Right cardiac atrium (tissue), 5 donors: ENCODE results near the gene TSPAN3. TPM values are rescaled to one million over a fixed set of nuclear protein-coding genes. Genes with fewer than 3 reads are reported as not detected.

Experiments used
- ATAC-seq, 2 donors: fragments of 200-7000 bp; cut with Tn5 transposase; one replicate each; pipeline versions ENCODE4 v1.8.0 to v1.9.1; 2020; ENCODE audit warnings: moderate library complexity in 2 of 2, mild to moderate bottlenecking in 1 of 2
- DNase-seq, 3 donors: peaks; one replicate each; pipeline ENCODE4 v3.0.0-alpha.2; 2020
- H3K27ac ChIP-seq: one replicate; pipeline ENCODE4 v1.5.1; 2013; ENCODE audit warnings: mild to moderate bottlenecking, low read length, control low read depth, moderate library complexity
- H3K27me3 ChIP-seq: one replicate; pipeline ENCODE4 v1.6.1; 2013; ENCODE audit not compliant: control insufficient read depth, insufficient read depth
- H3K4me1 ChIP-seq: one replicate; pipeline ENCODE4 v1.6.1; 2013; ENCODE audit warnings: low read length; ENCODE audit not compliant: control insufficient read depth, insufficient read depth
- H3K4me3 ChIP-seq: one replicate; pipeline ENCODE4 v1.5.1; 2013; ENCODE audit warnings: low read length, control low read depth
- H3K9me3 ChIP-seq: one replicate; pipeline ENCODE4 v1.6.1; 2013; ENCODE audit warnings: low read length; ENCODE audit not compliant: control insufficient read depth
- WGBS: extraction: QIAGEN DNeasy Blood & Tissue Kit; methylation state at CpG from one replicate; pipeline ENCODE4 v1.1.7; 2013; 5-methylcytosine and 5-hydroxymethylcytosine counted together
- intact Hi-C, 4 donors: fragments of 100-400 bp; cut with DNase I; formaldehyde crosslinking; loops; one replicate each; pipeline versions ENCODE4 v1.11.0 to v1.14.0; 2022 to 2023
- polyA plus RNA-seq: library from polyadenylated mRNA; stranded (reverse); fragments of 200-250 nt; gene quantifications from one replicate; pipeline ENCODE4 v1.2.3, GENCODE V29; 2013
- total RNA-seq, 4 donors: library from RNA; stranded (reverse); fragmentation: NEBNext Ultra II Directional; extraction: Animal tissue kit (Norgen Biotek cat#: 25700); gene quantifications; one replicate each; pipeline ENCODE4 v1.2.1, GENCODE V29; 2021
- donor health status: healthy with polysubstance abuse.
- donor health status: DM: no; HTN: yes; CAD: no.
- donor health status: DM: no; HTN: no; CAD: no.
- donor health status: DM: no; HTN: yes; CAD: no; lungs with severe emphysema.
- donor health status: DM: yes; HTN: yes; CAD: no.

Gene TSPAN3
- total and polyA plus RNA-seq, 5 donors: 124 to 135 (median 128) TPM

- intact Hi-C loops: no loop called here
- Histone ChIP-seq H3K4me3 (no peak overlapping the region), H3K27me3 (no peaks in the 10 kb centered on the region), H3K27ac (no peak overlapping the region), H3K9me3 (no peaks in the 10 kb centered on the region), H3K4me1 (peaks cover 5% of the 10 kb centered on the region)
- ATAC-seq: no peak
- DNase-seq: no peak
- 87% methylated on average over 2 of the region's 2 CpGs for WGBS
Observed at GRCh38 chr15:76999996-77000395, 70.9 kb downstream of the TSPAN3 start.

DNA sequence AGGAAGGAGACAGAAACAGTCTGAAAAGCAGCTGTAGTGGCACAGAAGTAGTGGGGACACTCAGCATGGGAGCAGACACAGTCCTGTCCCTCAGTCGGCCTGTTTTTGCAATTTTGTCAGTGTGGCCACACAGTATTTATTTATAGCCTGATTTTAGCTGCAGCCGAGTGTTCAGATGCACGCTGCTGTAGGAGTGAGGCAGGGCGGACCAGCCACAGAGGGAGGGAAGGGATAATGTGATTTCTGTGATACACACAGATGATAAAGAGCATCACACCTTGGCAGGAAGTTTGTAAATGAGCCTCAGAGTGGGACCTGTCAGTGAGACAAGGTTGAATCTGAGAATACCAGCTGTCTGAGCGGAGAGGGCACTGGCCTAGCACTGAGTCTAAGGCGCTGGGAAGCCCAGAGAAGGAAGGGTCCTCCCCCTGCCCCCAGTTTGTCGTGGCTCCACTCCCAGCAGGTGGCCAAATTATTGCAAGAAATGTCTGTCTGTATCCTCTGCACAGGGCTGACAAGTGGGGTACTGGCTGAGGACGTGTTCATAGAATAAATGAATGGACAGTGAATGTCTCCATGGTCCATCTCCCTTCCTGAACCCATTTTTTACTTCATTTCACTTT is 72.1 kb downstream of the TSPAN3 start:
- no peaks in the 10 kb centered on the region for H3K9me3 ChIP-seq
- H3K4me1 ChIP-seq: peaks cover 5% of the 10 kb centered on the region
- no peak overlapping the region for H3K27ac ChIP-seq
- DNase-seq (no peak), ATAC-seq (no peak)
- H3K27me3 ChIP-seq: no peaks in the 10 kb centered on the region
- WGBS: 78% methylated on average over 8 of the region's 8 CpGs
- no peak overlapping the region for H3K4me3 ChIP-seq
- intact Hi-C loops: no loop called here

DNA sequence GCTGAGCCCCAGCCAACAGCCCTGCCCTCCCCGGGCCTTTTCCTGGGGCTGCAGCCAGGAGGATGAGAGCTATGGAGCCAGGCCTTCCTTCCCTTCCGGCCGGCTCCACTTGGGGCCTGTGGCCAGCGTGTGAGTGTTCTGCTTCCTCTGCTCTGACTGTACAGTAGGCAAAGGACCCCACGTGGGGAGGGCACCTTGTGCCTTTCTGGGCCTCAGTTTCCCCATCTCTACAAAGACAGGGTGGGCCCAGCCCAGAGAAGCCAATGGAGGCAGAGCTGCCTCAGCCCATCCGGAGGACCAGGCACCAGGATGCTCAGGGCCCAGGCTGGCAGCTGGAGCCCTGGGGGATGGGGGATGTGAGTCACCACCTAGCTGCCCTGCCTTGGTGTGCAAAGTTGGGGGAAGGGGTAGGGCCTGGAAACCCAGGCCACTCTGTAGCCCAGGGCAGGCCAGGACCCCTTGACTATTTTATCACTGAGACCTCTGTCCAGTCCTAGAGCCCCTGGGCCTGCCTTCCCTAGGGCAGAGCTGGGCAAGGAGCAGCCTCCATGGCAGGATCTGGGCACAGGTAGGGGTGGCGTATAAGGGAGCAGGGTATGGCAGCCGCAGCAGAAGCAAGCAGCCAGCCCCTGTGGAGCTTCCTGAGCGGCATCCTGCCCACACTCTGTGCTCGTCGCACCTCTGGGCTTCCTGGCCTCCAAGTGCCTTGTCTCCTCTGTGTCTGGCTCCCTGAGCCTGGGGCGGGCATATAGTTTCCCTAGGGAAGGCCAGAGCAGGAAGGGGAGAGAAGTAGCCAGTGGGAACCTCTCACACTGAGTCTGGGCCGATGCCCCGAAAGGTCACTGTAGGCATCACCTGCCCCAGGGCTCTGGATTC is 74.1 kb downstream of the TSPAN3 start:
- intact Hi-C loops: no loop called here

DNA sequence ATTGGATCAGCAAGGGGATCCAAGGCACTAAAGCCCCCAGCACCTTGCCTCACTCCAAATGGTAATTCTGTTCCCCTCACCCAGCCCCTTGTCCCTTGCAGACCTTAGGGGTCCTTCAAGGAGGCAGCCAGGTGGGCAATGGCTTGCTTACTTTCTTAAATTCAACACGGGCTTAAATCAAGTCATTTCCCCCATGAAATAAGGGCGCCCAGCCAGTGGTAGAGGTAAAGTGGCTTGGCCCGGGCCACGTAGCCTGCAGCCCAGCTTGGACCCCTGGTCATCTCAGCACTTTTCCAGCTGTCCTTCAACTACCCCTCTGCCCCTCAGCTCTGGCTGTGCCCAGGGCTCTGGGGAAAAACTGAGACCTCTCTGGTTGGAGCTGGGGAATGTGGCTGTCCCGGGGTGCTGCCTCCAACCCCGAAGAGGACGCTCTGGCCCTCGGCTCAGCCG is 74.8 kb downstream of the TSPAN3 start:
- H3K27ac ChIP-seq: no peak overlapping the region
- intact Hi-C loops: no loop called here
- WGBS: 40% methylated on average over 9 of the region's 9 CpGs
- no peak for ATAC-seq
- no peaks in the 10 kb centered on the region for H3K9me3 ChIP-seq
- H3K4me3 ChIP-seq: no peak overlapping the region
- DNase-seq: no peak
- H3K4me1 ChIP-seq: peaks cover 5% of the 10 kb centered on the region
- no peaks in the 10 kb centered on the region for H3K27me3 ChIP-seq

More for the DNA sequence above, 74.1 kb downstream of the TSPAN3 start:
- no peaks in the 10 kb centered on the region for H3K9me3 ChIP-seq
- ATAC-seq (peak; percentile 68 to 73), DNase-seq (peak; percentile 51 to 86 (median 84))
- H3K27ac ChIP-seq: no peak overlapping the region
- WGBS: 61% methylated on average over 14 of the region's 14 CpGs
- no peak overlapping the region for H3K4me3 ChIP-seq
- peaks cover 5% of the 10 kb centered on the region for H3K4me1 ChIP-seq
- H3K27me3 ChIP-seq: no peaks in the 10 kb centered on the region

GRCh38 chr15:76994971-76995945 is 75.7 kb downstream of the TSPAN3 start, which contains the start of gene PSTPIP1:
PSTPIP1 (plus strand) TSS chr15:76995126; CDS start chr15:76995574, 448 bp downstream.
- peak; percentile 58 to 67 for ATAC-seq
- peaks cover 5% of the 10 kb centered on the region for H3K4me1 ChIP-seq
- no peak within 1 kb of the TSS for H3K27ac ChIP-seq
- no peaks in the 10 kb centered on the region for H3K9me3 ChIP-seq
- 50% methylated on average over 28 of the region's 28 CpGs for WGBS
- no peak within 1 kb of the TSS for H3K4me3 ChIP-seq
- no peaks in the 10 kb centered on the region for H3K27me3 ChIP-seq
- intact Hi-C loops: no loop called here
- peak; percentile 56 to 88 (median 85) for DNase-seq

- Histone ChIP-seq H3K9me3 (no peaks in the 10 kb centered on the region), H3K4me1 (peaks cover 5% of the 10 kb centered on the region), H3K27me3 (no peaks in the 10 kb centered on the region), H3K4me3 (no peak overlapping the region), H3K27ac (no peak overlapping the region)
- DNase-seq (no peak), ATAC-seq (no peak)
- 94% methylated on average over 6 of the region's 6 CpGs for WGBS
- intact Hi-C loops: no loop called here
Observed at GRCh38 chr15:76994496-76994895, 76.4 kb downstream of the TSPAN3 start.

- Histone ChIP-seq H3K27me3 (no peaks in the 10 kb centered on the region), H3K27ac (no peak overlapping the region), H3K9me3 (no peaks in the 10 kb centered on the region), H3K4me3 (no peak overlapping the region), H3K4me1 (peaks cover 7% of the 10 kb centered on the region)
- intact Hi-C loops: no loop called here
- DNase-seq (peak; percentile 64 to 82 (median 79)), ATAC-seq (peak in 1 of 2 donors; percentile 13)
- WGBS: 87% methylated on average over 8 of the region's 8 CpGs
Observed at GRCh38 chr15:76994001-76994400, 76.9 kb downstream of the TSPAN3 start.

DNA sequence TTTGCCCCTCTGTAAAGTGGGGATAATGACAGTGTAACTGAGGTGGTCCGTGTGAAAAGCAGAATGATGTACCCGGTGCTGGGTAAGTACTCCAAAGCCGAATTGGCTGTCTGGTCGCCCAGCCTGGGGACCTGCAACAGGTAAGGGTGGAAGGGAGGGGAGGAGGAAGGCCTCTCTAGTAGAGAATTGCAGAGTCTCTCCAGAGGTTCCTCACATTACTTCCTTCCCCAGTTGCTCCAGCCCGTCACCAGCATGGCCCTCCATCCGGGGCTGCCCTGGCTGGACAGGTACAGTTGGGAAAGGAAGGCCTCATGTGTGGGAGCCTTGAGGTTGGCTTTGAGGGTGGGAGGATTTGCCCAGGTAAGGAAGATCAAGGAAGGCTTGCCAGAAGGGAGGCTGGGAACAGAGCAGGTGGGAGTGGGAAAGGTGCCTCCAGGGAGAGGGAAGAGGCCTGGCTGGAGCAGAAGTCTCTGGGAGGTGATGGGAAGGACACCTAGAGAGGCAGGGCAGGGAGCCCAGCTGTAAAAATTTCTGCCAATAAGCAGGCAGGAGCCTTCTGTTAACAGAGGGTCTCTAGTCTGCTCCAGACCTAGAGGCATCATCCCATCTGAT is 77.7 kb downstream of the TSPAN3 start:
- Histone ChIP-seq H3K4me3 (no peak overlapping the region), H3K4me1 (peaks cover 8% of the 10 kb centered on the region), H3K27me3 (no peaks in the 10 kb centered on the region), H3K9me3 (no peaks in the 10 kb centered on the region), H3K27ac (no peak overlapping the region)
- 88% methylated on average over 6 of the region's 6 CpGs for WGBS
- DNase-seq: no peak
- intact Hi-C loops: no loop called here
- no peak for ATAC-seq

- H3K27ac ChIP-seq: no peak overlapping the region
- H3K9me3 ChIP-seq: no peaks in the 10 kb centered on the region
- no peak overlapping the region for H3K4me3 ChIP-seq
- peak in 1 of 3 donors; percentile 67 for DNase-seq
- 89% methylated on average over 9 of the region's 9 CpGs for WGBS
- H3K4me1 ChIP-seq: peaks cover 8% of the 10 kb centered on the region
- ATAC-seq: no peak
- no peaks in the 10 kb centered on the region for H3K27me3 ChIP-seq
- intact Hi-C loops: no loop called here
Observed at GRCh38 chr15:76991741-76992645, 78.9 kb downstream of the TSPAN3 start.
